Mesenchymal stem cell (in vitro differentiated cells and primary cell): ENCODE data around the gene PLXDC1.
"Not testable (repeated sequence)": the region's sequence is repeated elsewhere in the genome, so short reads cannot be mapped to it uniquely, and the experiment has no call there.

Experiments
- DNase-seq: peaks from one replicate; pipeline ENCODE4 v3.0.0-alpha.2; 2013
- H2AFZ ChIP-seq: one replicate; pipeline ENCODE4 v1.6.1; 2013; ENCODE audit warnings: low read depth, mild to moderate bottlenecking, control low read depth, inconsistent platforms, low read length, moderate library complexity
- H2AK5ac ChIP-seq: 2 replicates; pipeline ENCODE4 v1.6.1; 2013; ENCODE audit warnings: low read length, moderate library complexity, mild to moderate bottlenecking, inconsistent platforms; ENCODE audit not compliant: severe bottlenecking
- H2BK120ac ChIP-seq: one replicate; pipeline ENCODE4 v1.6.1; 2013; ENCODE audit warnings: low read depth, mild to moderate bottlenecking, inconsistent platforms, low read length, moderate library complexity
- H2BK12ac ChIP-seq, 2 experiments: one replicate each; pipeline ENCODE4 v1.6.1; 2013; ENCODE audit warnings: inconsistent platforms in 2 of 2, low read length in 2 of 2, mild to moderate bottlenecking in 2 of 2, moderate library complexity in 2 of 2, control low read depth in 1 of 2
- H2BK15ac ChIP-seq: one replicate; pipeline ENCODE4 v1.6.1; 2013; ENCODE audit warnings: mild to moderate bottlenecking, low read depth, inconsistent platforms; ENCODE audit not compliant: poor library complexity, severe bottlenecking
- H2BK5ac ChIP-seq: 2 replicates; pipeline ENCODE4 v1.6.1; 2013; ENCODE audit warnings: low read depth, mild to moderate bottlenecking, low read length, control low read depth, inconsistent platforms; ENCODE audit not compliant: poor library complexity, severe bottlenecking
- H3K14ac ChIP-seq, 2 experiments: one replicate each; pipeline ENCODE4 v1.6.1; 2013; ENCODE audit warnings: inconsistent platforms in 2 of 2, low read length in 2 of 2, control low read depth in 1 of 2, mild to moderate bottlenecking in 1 of 2, moderate library complexity in 1 of 2
- H3K18ac ChIP-seq, 2 experiments: one replicate each; pipeline ENCODE4 v1.6.1; 2013; ENCODE audit warnings: inconsistent platforms in 2 of 2, low read length in 2 of 2, control low read depth in 1 of 2, low read depth in 1 of 2, mild to moderate bottlenecking in 1 of 2
- H3K23ac ChIP-seq, 2 experiments: one replicate each; pipeline ENCODE4 v1.6.1; 2013; ENCODE audit warnings: inconsistent platforms in 2 of 2, low read length in 2 of 2, mild to moderate bottlenecking in 2 of 2, moderate library complexity in 2 of 2, control low read depth in 1 of 2
- H3K27ac ChIP-seq: 2 replicates; pipeline ENCODE4 v1.5.1; 2013; ENCODE audit warnings: mild to moderate bottlenecking, moderate library complexity, low read length, control low read depth, inconsistent platforms; ENCODE audit not compliant: poor library complexity, severe bottlenecking
- H3K27me3 ChIP-seq, 2 experiments: 2 replicates each; pipeline versions ENCODE4 v1.6.1 to v1.7.0; 2013; ENCODE audit warnings: low read length in 2 of 2, mild to moderate bottlenecking in 2 of 2, moderate library complexity in 2 of 2, control low read depth in 1 of 2, inconsistent platforms in 1 of 2; ENCODE audit not compliant: control insufficient read depth in 1 of 2, insufficient read depth in 1 of 2
- H3K36me3 ChIP-seq, 2 experiments: 2 replicates each; pipeline versions ENCODE4 v1.6.1 to v1.7.0; 2013; ENCODE audit warnings: low read length in 2 of 2, control low read depth in 1 of 2, inconsistent platforms in 1 of 2, low read depth in 1 of 2, mild to moderate bottlenecking in 1 of 2; ENCODE audit not compliant: insufficient read depth in 2 of 2, control insufficient read depth in 1 of 2
- H3K4ac ChIP-seq, 2 experiments: one replicate each; pipeline ENCODE4 v1.6.1; 2013; ENCODE audit warnings: inconsistent platforms in 2 of 2, low read length in 2 of 2, mild to moderate bottlenecking in 2 of 2, moderate library complexity in 2 of 2, control low read depth in 1 of 2, low read depth in 1 of 2
- H3K4me1 ChIP-seq: 2 replicates; pipeline ENCODE4 v1.6.1; 2013; ENCODE audit warnings: low read depth, low read length, control low read depth; ENCODE audit not compliant: control insufficient read depth, insufficient read depth
- H3K4me2 ChIP-seq: 2 replicates; pipeline ENCODE4 v1.6.1; 2013; ENCODE audit warnings: low read length, mild to moderate bottlenecking, inconsistent platforms; ENCODE audit not compliant: poor library complexity, severe bottlenecking
- H3K4me3 ChIP-seq, 2 experiments: 2 replicates each; pipeline versions ENCODE4 v1.5.1 to v1.7.0; 2013; ENCODE audit warnings: low read length in 2 of 2, mild to moderate bottlenecking in 2 of 2, control low read depth in 1 of 2, low read depth in 1 of 2; ENCODE audit not compliant: insufficient read depth in 1 of 2
- H3K79me1 ChIP-seq: replicated peaks from 2 replicates; pipeline ENCODE4 v1.6.1; 2013; ENCODE audit warnings: mild to moderate bottlenecking, control low read depth, low read length, inconsistent platforms; ENCODE audit not compliant: poor library complexity, severe bottlenecking
- H3K9ac ChIP-seq: 2 replicates; pipeline ENCODE4 v1.7.0; 2013; ENCODE audit warnings: mild to moderate bottlenecking, low read length, moderate library complexity
- H3K9me3 ChIP-seq: 2 replicates; pipeline ENCODE4 v1.7.0; 2013; ENCODE audit warnings: mild to moderate bottlenecking, low read length; ENCODE audit not compliant: control insufficient read depth
- H4K8ac ChIP-seq: one replicate; pipeline ENCODE4 v1.6.1; 2013; ENCODE audit warnings: inconsistent platforms, mild to moderate bottlenecking, low read length, moderate library complexity
- H4K91ac ChIP-seq: one replicate; pipeline ENCODE4 v1.6.1; 2013; ENCODE audit warnings: mild to moderate bottlenecking, low read length, inconsistent platforms
- WGBS: methylation state at CpG from one replicate; pipeline ENCODE4 v1.1.7; 2013; ENCODE audit warnings: mixed read lengths; 5-methylcytosine and 5-hydroxymethylcytosine counted together

PLXDC1 gene

DNA sequence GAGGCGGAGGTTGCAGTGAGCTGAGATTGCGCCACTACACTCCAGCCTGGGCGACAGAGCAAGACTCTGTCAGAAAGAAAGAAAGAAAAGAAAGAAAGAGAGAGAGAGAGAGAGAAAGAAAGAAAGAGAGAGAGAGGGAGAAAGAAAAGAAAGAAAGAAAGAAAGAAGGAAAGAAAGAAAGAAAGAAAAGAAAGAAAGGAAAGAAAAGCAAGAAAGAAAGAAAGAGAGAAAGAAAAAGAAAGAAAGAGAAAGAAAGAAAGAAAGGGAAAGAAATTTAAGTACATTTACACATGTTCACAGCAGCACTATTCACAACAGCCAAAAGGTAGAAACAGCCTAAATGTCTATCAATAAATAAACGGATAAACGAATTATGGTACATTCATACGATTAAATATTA lies 21.9 kb downstream of the PLXDC1 start:
- not testable (repeated sequence) for H3K9ac ChIP-seq, H3K9me3 ChIP-seq, H2BK15ac ChIP-seq, H4K8ac ChIP-seq, H4K91ac ChIP-seq, H3K79me1 ChIP-seq, H3K4ac ChIP-seq, H3K4me3 ChIP-seq, DNase-seq, H3K23ac ChIP-seq, H3K14ac ChIP-seq, H2BK120ac ChIP-seq, H3K36me3 ChIP-seq, H3K4me1 ChIP-seq, H3K18ac ChIP-seq, H3K27me3 ChIP-seq, H2BK12ac ChIP-seq, H3K27ac ChIP-seq, H2BK5ac ChIP-seq, H2AK5ac ChIP-seq, H2AFZ ChIP-seq, H3K4me2 ChIP-seq
- 96% methylated on average over 3 of the region's 6 CpGs for WGBS

DNA sequence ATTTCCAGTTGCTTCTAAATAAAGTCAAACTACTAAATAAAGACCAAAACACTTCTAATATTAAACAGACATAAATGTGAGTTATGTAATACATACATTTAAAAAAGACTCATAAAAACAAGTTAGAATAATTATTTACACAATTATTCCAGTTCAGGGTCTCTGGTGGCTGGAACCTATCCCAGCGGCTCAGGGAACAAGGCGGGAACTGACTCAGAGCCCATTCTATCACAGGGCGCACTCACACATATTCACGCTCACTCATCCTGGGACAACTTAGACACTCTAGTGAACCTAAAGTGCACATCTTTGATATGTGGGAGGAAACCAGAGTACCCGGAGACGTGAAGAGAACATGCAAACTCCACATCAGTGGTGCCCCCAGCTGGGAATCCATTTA lies 25.0 kb downstream of the PLXDC1 start:
- no peak overlapping the region for H4K8ac ChIP-seq
- no peak overlapping the region for H3K23ac ChIP-seq
- no peak overlapping the region for H3K4ac ChIP-seq
- no peaks in the 10 kb centered on the region for H3K27me3 ChIP-seq
- WGBS, result 89% methylated on average over 6 of the region's 6 CpGs
- no peak overlapping the region for H3K18ac ChIP-seq
- H3K4me1 ChIP-seq, result no peaks in the 10 kb centered on the region
- H2BK5ac ChIP-seq, result no peak overlapping the region
- no peak overlapping the region for H2AK5ac ChIP-seq
- H3K4me3 ChIP-seq, result no peak overlapping the region
- H3K14ac ChIP-seq, result no peak overlapping the region
- H2BK15ac ChIP-seq, result no peak overlapping the region
- H3K27ac ChIP-seq, result no peak overlapping the region
- no peak overlapping the region for H3K9ac ChIP-seq
- no peak overlapping the region for H2BK12ac ChIP-seq
- no peak overlapping the region for H4K91ac ChIP-seq
- H3K4me2 ChIP-seq, result no peak overlapping the region
- H2AFZ ChIP-seq, result no peak overlapping the region
- no peaks in the 10 kb centered on the region for H3K9me3 ChIP-seq
- peaks cover 0 to 3% of the 10 kb centered on the region in 2 experiments for H3K36me3 ChIP-seq
- DNase-seq, result no peak
- H2BK120ac ChIP-seq, result no peak overlapping the region
- H3K79me1 ChIP-seq, result no peaks in the 10 kb centered on the region

DNA sequence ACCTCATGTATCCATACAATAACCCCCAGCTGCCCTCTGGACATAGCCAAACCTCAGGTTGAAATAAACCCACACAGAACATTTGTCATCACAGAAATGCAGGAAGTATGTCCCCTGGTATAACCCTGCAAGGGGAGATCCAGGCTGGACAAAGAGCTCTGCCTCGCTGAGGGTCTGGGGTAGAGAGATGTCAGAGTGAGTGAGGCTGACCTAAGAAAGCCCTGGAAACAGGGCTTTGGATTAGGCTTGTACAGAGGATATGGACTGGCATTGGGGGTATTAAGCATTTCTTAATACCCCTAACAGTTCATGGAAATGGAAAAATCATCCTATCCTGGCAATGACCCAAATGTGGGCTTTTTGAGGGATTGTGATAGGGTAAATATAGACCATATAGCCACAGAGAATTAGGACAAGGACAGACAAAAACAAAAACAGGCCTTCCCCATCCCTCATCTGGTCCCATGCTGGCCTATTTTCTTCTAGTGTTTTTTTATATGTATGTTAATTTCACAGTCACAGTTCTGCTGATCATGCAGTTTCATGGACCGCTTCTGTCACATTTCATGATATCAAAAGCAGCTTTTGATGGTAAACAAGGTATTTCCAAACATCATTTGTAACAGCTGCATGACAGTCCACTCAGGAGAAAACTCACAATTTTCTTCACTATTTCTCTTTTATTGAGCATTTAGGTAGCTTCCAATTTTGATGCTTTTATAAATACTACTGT lies 26.1 kb downstream of the PLXDC1 start:
- no peak overlapping the region for H4K91ac ChIP-seq
- H3K4me3 ChIP-seq, result no peak overlapping the region
- 74% methylated on average over 2 of the region's 2 CpGs for WGBS
- H3K27ac ChIP-seq, result no peak overlapping the region
- no peak overlapping the region for H3K4ac ChIP-seq
- H3K9ac ChIP-seq, result no peak overlapping the region
- H3K4me1 ChIP-seq, result no peaks in the 10 kb centered on the region
- no peaks in the 10 kb centered on the region for H3K9me3 ChIP-seq
- peaks cover 0 to 3% of the 10 kb centered on the region in 2 experiments for H3K36me3 ChIP-seq
- H2BK120ac ChIP-seq, result no peak overlapping the region
- no peak overlapping the region for H2AFZ ChIP-seq
- no peak for DNase-seq
- no peak overlapping the region for H4K8ac ChIP-seq
- no peak overlapping the region for H2AK5ac ChIP-seq
- H3K14ac ChIP-seq, result no peak overlapping the region
- H3K18ac ChIP-seq, result no peak overlapping the region
- no peaks in the 10 kb centered on the region for H3K79me1 ChIP-seq
- H3K27me3 ChIP-seq, result no peaks in the 10 kb centered on the region
- H2BK15ac ChIP-seq, result no peak overlapping the region
- H2BK5ac ChIP-seq, result no peak overlapping the region
- no peak overlapping the region for H3K23ac ChIP-seq
- H2BK12ac ChIP-seq, result no peak overlapping the region
- H3K4me2 ChIP-seq, result no peak overlapping the region

DNA sequence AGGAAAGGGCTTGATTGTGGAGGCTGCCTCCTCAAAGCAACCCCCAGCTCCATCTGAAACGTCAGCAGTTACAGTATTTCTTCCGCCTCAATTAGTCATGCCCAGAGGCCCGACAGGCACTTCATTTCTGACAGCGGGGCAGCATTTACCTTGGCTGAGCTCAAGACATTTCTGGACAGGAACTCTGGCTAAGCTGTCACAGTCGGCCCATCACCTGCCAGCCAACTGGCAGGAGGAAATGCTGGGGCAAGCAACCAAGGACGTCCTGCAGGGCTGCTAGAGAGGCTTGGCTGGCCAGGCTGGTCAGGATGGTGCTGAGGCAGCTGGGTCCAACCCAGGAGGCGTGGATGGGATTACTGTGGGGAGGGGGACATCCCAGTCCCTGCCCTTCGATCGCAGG lies 27.8 kb downstream of the PLXDC1 start:
- Histone ChIP-seq H4K8ac (no peak overlapping the region), H2BK15ac (peak overlapping the region; percentile 56), H3K4ac (no peak overlapping the region), H3K23ac (no peak overlapping the region), H3K4me3 (no peak overlapping the region), H3K79me1 (no peaks in the 10 kb centered on the region), H3K4me2 (no peak overlapping the region), H2BK12ac (no peak overlapping the region), H3K27ac (no peak overlapping the region), H3K18ac (no peak overlapping the region), H2BK5ac (no peak overlapping the region), H2AK5ac (no peak overlapping the region), H3K14ac (no peak overlapping the region), H3K4me1 (no peaks in the 10 kb centered on the region), H3K9ac (no peak overlapping the region), H2BK120ac (no peak overlapping the region), H3K27me3 (no peaks in the 10 kb centered on the region), H4K91ac (no peak overlapping the region), H2AFZ (no peak overlapping the region), H3K36me3 (peaks cover 0 to 3% of the 10 kb centered on the region in 2 experiments), H3K9me3 (no peaks in the 10 kb centered on the region)
- WGBS, result 85% methylated on average over 9 of the region's 9 CpGs
- DNase-seq, result no peak
